ENCODE results near the gene PLEKHO2.
A peak's percentile ranks its signal among the peaks of the same experiment; 100 is the strongest.
"Not testable (repeated sequence)": the region's sequence is repeated elsewhere in the genome, so short reads cannot be mapped to it uniquely, and the experiment has no call there.

Gene PLEKHO2

GRCh38 chr15:64810497-64811326 is 31.0 kb upstream of the PLEKHO2 start:
- ATAC-seq (ENCODE audit: low read depth) (no peak), DNase-seq (ENCODE audit: low spot score in 2 of 2) (no peak)
- no peaks in the 10 kb centered on the region for H3K9me3 Mint-ChIP-seq
- H3K36me3 Mint-ChIP-seq: no peaks in the 10 kb centered on the region
- no peak overlapping the region for H3K27ac Mint-ChIP-seq
- H3K27me3 Mint-ChIP-seq: peaks cover 4% of the 10 kb centered on the region
- H3K4me3 Mint-ChIP-seq: no peak overlapping the region
- peaks cover 9% of the 10 kb centered on the region for H3K4me1 Mint-ChIP-seq

DNA sequence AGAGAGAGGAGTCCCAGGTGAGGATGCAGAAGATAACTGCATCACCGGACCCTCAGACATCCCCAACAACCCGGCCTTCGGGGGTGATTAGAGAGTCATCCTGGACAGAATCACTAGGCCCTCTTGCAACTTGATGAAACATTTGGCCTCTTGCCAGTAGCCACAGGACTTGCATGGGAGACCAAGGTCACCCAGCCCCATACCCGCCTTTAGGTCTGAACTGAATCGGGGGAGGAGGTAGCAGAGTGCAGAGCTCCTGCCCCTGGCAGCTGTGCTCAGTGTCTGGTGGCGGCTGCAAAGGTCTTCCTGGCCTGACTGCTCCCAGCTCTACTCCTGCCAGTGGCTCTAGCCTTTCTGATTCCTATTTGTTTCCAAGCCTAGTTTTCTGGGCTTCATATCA is 28.6 kb upstream of the PLEKHO2 start:
- Mint-ChIP-seq H3K4me1 (peaks cover 9% of the 10 kb centered on the region), H3K27ac (no peak overlapping the region), H3K27me3 (peaks cover 2% of the 10 kb centered on the region), H3K9me3 (no peaks in the 10 kb centered on the region), H3K36me3 (no peaks in the 10 kb centered on the region), H3K4me3 (no peak overlapping the region)
- ATAC-seq (ENCODE audit: low read depth) (no peak), DNase-seq (ENCODE audit: low spot score in 2 of 2) (no peak)

GRCh38 chr15:64814283-64814682 is 27.4 kb upstream of the PLEKHO2 start:
- not testable (repeated sequence) for H3K27ac Mint-ChIP-seq; H3K36me3 Mint-ChIP-seq; ATAC-seq (ENCODE audit: low read depth); H3K4me3 Mint-ChIP-seq; H3K9me3 Mint-ChIP-seq; DNase-seq (ENCODE audit: low spot score in 2 of 2); H3K27me3 Mint-ChIP-seq; H3K4me1 Mint-ChIP-seq

- DNase-seq (ENCODE audit: low spot score in 2 of 2); H3K27me3 Mint-ChIP-seq; ATAC-seq (ENCODE audit: low read depth); H3K4me3 Mint-ChIP-seq; H3K27ac Mint-ChIP-seq; H3K4me1 Mint-ChIP-seq; H3K36me3 Mint-ChIP-seq; H3K9me3 Mint-ChIP-seq: not testable (repeated sequence)
These were observed 26.8 kb upstream of the PLEKHO2 start for GRCh38 chr15:64814965-64815364.

GRCh38 chr15:64816452-64816851 is 25.3 kb upstream of the PLEKHO2 start:
- Mint-ChIP-seq H3K4me3 (no peak overlapping the region), H3K27ac (no peak overlapping the region), H3K36me3 (no peaks in the 10 kb centered on the region), H3K27me3 (no peaks in the 10 kb centered on the region), H3K9me3 (no peaks in the 10 kb centered on the region), H3K4me1 (peaks cover 8% of the 10 kb centered on the region)
- DNase-seq (ENCODE audit: low spot score in 2 of 2): no peak
- ATAC-seq (ENCODE audit: low read depth): no peak

- Mint-ChIP-seq H3K36me3 (no peaks in the 10 kb centered on the region), H3K4me3 (peak overlapping the region; percentile 84), H3K27me3 (peaks cover 4% of the 10 kb centered on the region), H3K27ac (no peak overlapping the region), H3K9me3 (no peaks in the 10 kb centered on the region), H3K4me1 (peaks cover 33% of the 10 kb centered on the region)
- ATAC-seq (ENCODE audit: low read depth) (no peak), DNase-seq (ENCODE audit: low spot score in 2 of 2) (no peak)
These were observed 16.7 kb upstream of the PLEKHO2 start for GRCh38 chr15:64824929-64825430.

DNA sequence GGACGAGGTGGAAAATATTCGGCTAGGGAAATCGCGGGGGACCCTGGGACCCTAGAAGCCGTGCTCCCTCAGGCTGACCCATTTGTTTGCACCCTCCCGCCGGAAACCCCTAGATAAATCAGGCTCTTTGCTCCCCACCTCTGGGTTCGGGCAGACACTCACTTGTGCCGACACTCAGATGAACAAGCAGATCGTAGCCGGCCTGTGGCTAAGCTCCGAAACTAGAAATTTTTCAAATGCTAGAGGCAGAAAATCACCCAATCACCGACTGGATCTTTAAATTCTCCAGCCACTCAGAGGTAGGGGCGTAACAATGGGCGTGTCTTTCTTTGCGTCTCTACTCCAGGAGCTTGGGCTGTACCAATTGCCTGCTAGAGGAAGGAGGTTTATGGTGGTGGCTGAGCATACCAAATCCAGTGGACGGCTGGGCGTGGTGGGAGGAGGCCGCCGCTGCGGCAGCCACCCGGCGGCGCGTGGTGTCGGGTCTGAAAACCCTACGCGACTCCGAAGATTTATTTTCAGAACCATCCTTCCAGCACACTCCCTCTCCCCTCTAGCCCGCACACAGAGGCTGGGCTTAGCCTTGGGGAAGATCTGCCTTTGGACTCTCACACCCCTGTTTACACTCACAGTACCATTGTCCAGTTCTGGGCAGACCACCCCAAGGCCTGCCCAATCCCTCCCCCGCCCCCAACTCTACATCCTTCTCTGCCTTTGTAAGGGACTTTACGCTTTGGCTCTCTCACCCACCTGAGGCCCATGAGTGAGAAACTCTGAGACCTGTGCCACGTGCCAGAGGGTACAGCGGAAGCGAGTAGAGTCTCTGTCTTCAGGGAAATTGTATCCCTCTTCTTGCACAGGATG is 16.1 kb upstream of the PLEKHO2 start, which contains the start of gene PIF1:
Gene PIF1, minus strand, starts transcription at position 217 of the 864 bp plus-strand sequence. CDS start 1,312 bp downstream, outside the sequence.
- ATAC-seq (ENCODE audit: low read depth) (peak; percentile 93), DNase-seq (ENCODE audit: low spot score in 2 of 2) (peak; percentile 69 to 85)
- Mint-ChIP-seq H3K4me3 (peak within 1 kb of the TSS; percentile 84), H3K27ac (peak within 1 kb of the TSS; percentile 81), H3K9me3 (no peaks in the 10 kb centered on the region), H3K36me3 (no peaks in the 10 kb centered on the region), H3K4me1 (peaks cover 32% of the 10 kb centered on the region), H3K27me3 (peaks cover 4% of the 10 kb centered on the region)

GRCh38 chr15:64828985-64829384 is 12.7 kb upstream of the PLEKHO2 start:
- ATAC-seq (ENCODE audit: low read depth): no peak
- DNase-seq (ENCODE audit: low spot score in 2 of 2): no peak
- no peak overlapping the region for H3K27ac Mint-ChIP-seq
- peaks cover 2% of the 10 kb centered on the region for H3K27me3 Mint-ChIP-seq
- H3K36me3 Mint-ChIP-seq: no peaks in the 10 kb centered on the region
- H3K9me3 Mint-ChIP-seq: no peaks in the 10 kb centered on the region
- no peak overlapping the region for H3K4me3 Mint-ChIP-seq
- H3K4me1 Mint-ChIP-seq: peaks cover 22% of the 10 kb centered on the region

GRCh38 chr15:64833690-64834089 is 8.0 kb upstream of the PLEKHO2 start:
- Mint-ChIP-seq H3K4me1 (peaks cover 24% of the 10 kb centered on the region), H3K9me3 (no peaks in the 10 kb centered on the region), H3K27me3 (no peaks in the 10 kb centered on the region)

GRCh38 chr15:64836023-64836536 is 5.6 kb upstream of the PLEKHO2 start:
- Mint-ChIP-seq H3K36me3 (no peaks in the 10 kb centered on the region), H3K27me3 (no peaks in the 10 kb centered on the region), H3K4me1 (peaks cover 32% of the 10 kb centered on the region), H3K9me3 (no peaks in the 10 kb centered on the region), H3K27ac (peak overlapping the region; percentile 8), H3K4me3 (peak overlapping the region; percentile 77)
- no peak for ATAC-seq (ENCODE audit: low read depth)
- DNase-seq (ENCODE audit: low spot score in 2 of 2): no peak

More at GRCh38 chr15:64833690-64834089, 8.0 kb upstream of the PLEKHO2 start:
- no peak for ATAC-seq (ENCODE audit: low read depth)
- no peak for DNase-seq (ENCODE audit: low spot score in 2 of 2)
- H3K36me3 Mint-ChIP-seq: no peaks in the 10 kb centered on the region
- H3K27ac Mint-ChIP-seq: no peak overlapping the region
- no peak overlapping the region for H3K4me3 Mint-ChIP-seq

- DNase-seq (ENCODE audit: low spot score in 2 of 2) (no peak), ATAC-seq (ENCODE audit: low read depth) (no peak)
- Mint-ChIP-seq H3K27me3 (no peaks in the 10 kb centered on the region), H3K4me1 (peaks cover 37% of the 10 kb centered on the region), H3K4me3 (no peak overlapping the region), H3K27ac (no peak overlapping the region), H3K9me3 (no peaks in the 10 kb centered on the region), H3K36me3 (peaks cover 3% of the 10 kb centered on the region)
These were observed 4.2 kb upstream of the PLEKHO2 start for GRCh38 chr15:64837502-64837901.

- peaks cover 57% of the 10 kb centered on the region for H3K4me1 Mint-ChIP-seq
- ATAC-seq (ENCODE audit: low read depth) (no peak), DNase-seq (ENCODE audit: low spot score in 2 of 2) (no peak)
- H3K9me3 Mint-ChIP-seq: no peaks in the 10 kb centered on the region
- H3K36me3 Mint-ChIP-seq: peaks cover 3% of the 10 kb centered on the region
- peak overlapping the region; percentile 96 for H3K27ac Mint-ChIP-seq
- peak overlapping the region; percentile 100 for H3K4me3 Mint-ChIP-seq
- no peaks in the 10 kb centered on the region for H3K27me3 Mint-ChIP-seq
These were observed 713 bp upstream of the PLEKHO2 start for GRCh38 chr15:64841060-64841343.

- Mint-ChIP-seq H3K36me3 (peaks cover 3% of the 10 kb centered on the region), H3K4me3 (peak overlapping the region; percentile 100), H3K4me1 (peaks cover 59% of the 10 kb centered on the region), H3K27me3 (no peaks in the 10 kb centered on the region), H3K9me3 (no peaks in the 10 kb centered on the region), H3K27ac (peak overlapping the region; percentile 96)
- no peak for ATAC-seq (ENCODE audit: low read depth)
- DNase-seq (ENCODE audit: low spot score in 2 of 2): no peak
These were observed 603 bp downstream of the PLEKHO2 start for GRCh38 chr15:64842096-64842939.
